RWPE2 (cell line): Measurements from ENCODE around the gene CACNA2D3.

Source experiments
- ATAC-seq: fragments of 200-7000 bp; cut with Tn5 transposase; 3 replicates; pipeline ENCODE4 v1.9.1; 2021; ENCODE audit warnings: low read depth
- DNase-seq: peaks from one replicate; pipeline ENCODE4 v3.0.0-alpha.2; 2020; ENCODE audit warnings: low spot score
- H3K27ac ChIP-seq: fragments of 450-650 bp; 2 replicates; pipeline ENCODE4 v1.5.1; 2017; ENCODE audit warnings: mild to moderate bottlenecking; ENCODE audit not compliant: poor library complexity, severe bottlenecking
- H3K27me3 ChIP-seq: fragments of 250-450 bp; sonication (Bioruptor Pico); 2 replicates; pipeline ENCODE4 v1.5.1; 2021; ENCODE audit warnings: mild to moderate bottlenecking, moderate library complexity; ENCODE audit not compliant: insufficient read depth, poor library complexity, severe bottlenecking
- H3K36me3 ChIP-seq: fragments of 250-450 bp; sonication (Bioruptor Pico); 2 replicates; pipeline ENCODE4 v1.5.1; 2020; ENCODE audit warnings: low read depth, mild to moderate bottlenecking, moderate library complexity
- H3K4me1 ChIP-seq: fragments of 250-450 bp; sonication (Bioruptor Pico); 2 replicates; pipeline ENCODE4 v1.5.1; 2021; ENCODE audit warnings: mild to moderate bottlenecking, moderate library complexity; ENCODE audit not compliant: insufficient read depth, poor library complexity, severe bottlenecking
- H3K4me3 ChIP-seq: fragments of 250-450 bp; sonication (Bioruptor Pico); 2 replicates; pipeline ENCODE4 v1.5.1; 2021; ENCODE audit warnings: mild to moderate bottlenecking, moderate library complexity; ENCODE audit not compliant: severe bottlenecking
- H3K9me3 ChIP-seq: fragments of 250-450 bp; sonication (Bioruptor Pico); 2 replicates; pipeline ENCODE4 v1.5.1; 2021; ENCODE audit warnings: mild to moderate bottlenecking, moderate library complexity; ENCODE audit not compliant: severe bottlenecking
- TF ChIP-seq, protein P1 (sequence below): fragments of 450-650 bp; IDR thresholded peaks from one replicate; pipeline ENCODE4 v1.5.1; 2017; ENCODE audit warnings: mild to moderate bottlenecking, moderate library complexity; ENCODE audit not compliant: poor library complexity, severe bottlenecking

Gene CACNA2D3

DNA sequence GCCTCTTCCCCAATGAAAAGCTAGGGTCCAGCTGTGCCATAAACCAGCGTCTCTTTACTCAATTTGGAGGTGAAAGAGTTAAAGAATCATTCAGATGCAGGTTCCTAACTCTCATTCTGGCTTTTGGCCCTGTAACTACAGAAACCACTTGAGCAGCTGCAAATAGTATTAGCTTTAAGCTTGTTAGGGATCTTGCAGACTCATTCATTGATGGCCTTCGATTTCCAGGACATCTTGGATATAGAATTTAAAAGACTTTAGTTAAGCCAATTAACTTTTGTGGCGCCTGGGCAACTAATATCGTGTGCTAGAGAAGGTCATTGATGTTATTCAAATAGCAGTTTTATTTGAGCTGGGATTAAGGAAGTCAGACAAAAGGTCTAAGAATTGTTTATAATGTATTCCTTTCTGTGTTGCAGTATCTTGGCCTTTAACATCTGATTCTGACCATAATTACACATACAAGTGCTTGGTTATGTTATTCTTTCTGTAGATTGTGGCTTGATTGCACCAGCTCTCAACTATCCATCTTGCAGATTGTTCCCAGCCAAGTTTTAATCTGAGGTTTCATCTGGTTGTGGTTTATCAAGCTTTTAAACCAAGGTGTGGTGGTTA lies 185.3 kb downstream of the CACNA2D3 start:
- Histone ChIP-seq H3K27me3 (no peaks in the 10 kb centered on the region), H3K4me3 (no peak overlapping the region), H3K36me3 (no peaks in the 10 kb centered on the region), H3K27ac (no peak overlapping the region), H3K9me3 (no peaks in the 10 kb centered on the region), H3K4me1 (no peaks in the 10 kb centered on the region)
- no peak for ATAC-seq
- DNase-seq: no peak
- TF ChIP-seq, protein P1, sequence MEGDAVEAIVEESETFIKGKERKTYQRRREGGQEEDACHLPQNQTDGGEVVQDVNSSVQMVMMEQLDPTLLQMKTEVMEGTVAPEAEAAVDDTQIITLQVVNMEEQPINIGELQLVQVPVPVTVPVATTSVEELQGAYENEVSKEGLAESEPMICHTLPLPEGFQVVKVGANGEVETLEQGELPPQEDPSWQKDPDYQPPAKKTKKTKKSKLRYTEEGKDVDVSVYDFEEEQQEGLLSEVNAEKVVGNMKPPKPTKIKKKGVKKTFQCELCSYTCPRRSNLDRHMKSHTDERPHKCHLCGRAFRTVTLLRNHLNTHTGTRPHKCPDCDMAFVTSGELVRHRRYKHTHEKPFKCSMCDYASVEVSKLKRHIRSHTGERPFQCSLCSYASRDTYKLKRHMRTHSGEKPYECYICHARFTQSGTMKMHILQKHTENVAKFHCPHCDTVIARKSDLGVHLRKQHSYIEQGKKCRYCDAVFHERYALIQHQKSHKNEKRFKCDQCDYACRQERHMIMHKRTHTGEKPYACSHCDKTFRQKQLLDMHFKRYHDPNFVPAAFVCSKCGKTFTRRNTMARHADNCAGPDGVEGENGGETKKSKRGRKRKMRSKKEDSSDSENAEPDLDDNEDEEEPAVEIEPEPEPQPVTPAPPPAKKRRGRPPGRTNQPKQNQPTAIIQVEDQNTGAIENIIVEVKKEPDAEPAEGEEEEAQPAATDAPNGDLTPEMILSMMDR: no peak

DNA sequence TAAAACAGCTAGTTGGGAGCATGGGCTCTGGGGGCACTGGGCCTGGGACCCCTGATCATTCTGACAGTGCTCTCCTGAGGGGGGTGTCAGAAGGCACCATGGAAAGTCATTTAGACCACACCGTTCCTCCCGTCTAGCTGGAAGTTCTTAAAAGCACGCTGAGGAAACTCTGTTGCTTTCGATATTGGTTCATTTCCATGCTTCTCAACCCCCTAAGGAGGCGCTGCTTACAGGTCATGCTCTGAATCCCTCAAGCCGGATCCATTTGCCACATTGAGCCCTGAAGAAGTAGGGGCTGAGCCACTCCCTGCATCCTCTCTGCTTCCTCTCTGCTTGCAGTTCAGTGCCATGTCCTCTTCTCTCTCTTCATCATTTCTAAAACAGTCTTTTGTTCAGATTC lies 187.2 kb downstream of the CACNA2D3 start:
- Histone ChIP-seq H3K36me3 (no peaks in the 10 kb centered on the region), H3K4me3 (no peak overlapping the region), H3K4me1 (no peaks in the 10 kb centered on the region), H3K27me3 (no peaks in the 10 kb centered on the region), H3K9me3 (no peaks in the 10 kb centered on the region), H3K27ac (no peak overlapping the region)
- TF ChIP-seq, protein P1: no peak
- no peak for ATAC-seq
- no peak for DNase-seq

DNA sequence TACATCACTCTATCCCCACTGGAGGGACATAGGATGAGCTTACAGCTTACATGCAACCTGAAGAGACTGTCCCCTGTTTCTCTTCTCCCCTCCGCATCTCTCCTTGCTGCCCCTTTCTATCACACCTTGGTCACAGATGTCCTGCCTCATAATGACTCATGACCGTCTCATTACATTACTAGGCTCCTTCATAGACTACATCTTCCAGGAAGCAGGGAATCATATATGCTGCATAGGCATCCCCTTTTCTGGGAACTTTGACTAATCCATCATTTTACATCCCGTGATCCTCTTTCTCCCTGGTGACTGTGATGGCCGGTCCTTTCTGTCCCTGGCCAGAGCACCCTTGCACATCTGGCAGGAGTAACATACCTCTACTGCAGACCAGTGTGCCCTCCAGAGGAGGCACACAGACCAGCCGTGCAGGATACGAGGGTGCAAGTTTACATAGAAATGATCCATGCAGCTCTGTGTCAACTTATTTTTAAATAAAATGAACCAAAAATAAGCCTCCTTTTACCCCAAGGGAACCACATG lies 188.9 kb downstream of the CACNA2D3 start:
- Histone ChIP-seq H3K4me1 (no peaks in the 10 kb centered on the region), H3K4me3 (no peak overlapping the region), H3K36me3 (no peaks in the 10 kb centered on the region), H3K9me3 (no peaks in the 10 kb centered on the region), H3K27ac (no peak overlapping the region), H3K27me3 (no peaks in the 10 kb centered on the region)
- ATAC-seq (no peak), DNase-seq (no peak)
- TF ChIP-seq, protein P1: no peak

DNA sequence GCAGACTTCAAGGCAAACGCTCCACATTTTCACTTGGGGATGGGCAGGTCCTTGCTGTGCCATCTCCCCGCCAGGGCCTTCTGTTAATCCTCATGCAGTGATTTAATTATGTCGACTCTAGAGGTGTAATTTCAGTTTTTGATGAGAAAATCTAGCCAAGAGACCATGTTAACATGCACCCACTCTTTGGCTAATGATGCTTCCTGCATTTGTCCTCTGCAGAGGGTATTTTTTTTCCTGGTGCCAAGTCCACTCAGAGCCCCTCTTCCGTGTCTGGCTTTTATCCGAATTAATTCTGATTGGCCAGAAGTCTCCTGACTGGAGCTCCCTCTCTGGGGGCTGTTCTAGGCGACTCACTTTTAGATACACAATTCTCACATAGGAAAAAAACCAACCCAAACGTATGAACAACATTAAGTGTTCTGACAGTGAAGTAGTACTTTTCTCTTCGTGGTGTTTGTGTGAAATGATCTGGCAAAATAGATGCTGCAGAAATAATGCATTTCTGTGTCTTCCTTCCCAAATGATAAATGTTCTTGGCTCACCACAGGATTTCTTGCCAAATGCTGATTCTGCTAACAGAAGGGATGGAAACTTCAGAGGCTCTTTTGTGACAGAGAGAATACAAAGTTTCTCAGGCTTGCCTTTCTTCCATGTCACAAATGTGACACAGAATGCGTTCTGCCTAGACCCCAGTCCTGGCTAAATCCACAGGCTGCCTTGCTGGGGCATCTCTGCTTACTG lies 190.0 kb downstream of the CACNA2D3 start:
- no peak for DNase-seq
- no peaks in the 10 kb centered on the region for H3K36me3 ChIP-seq
- no peak overlapping the region for H3K4me3 ChIP-seq
- TF ChIP-seq, protein P1: no peak
- no peaks in the 10 kb centered on the region for H3K9me3 ChIP-seq
- no peaks in the 10 kb centered on the region for H3K4me1 ChIP-seq
- no peak for ATAC-seq
- H3K27me3 ChIP-seq: no peaks in the 10 kb centered on the region
- no peak overlapping the region for H3K27ac ChIP-seq

DNA sequence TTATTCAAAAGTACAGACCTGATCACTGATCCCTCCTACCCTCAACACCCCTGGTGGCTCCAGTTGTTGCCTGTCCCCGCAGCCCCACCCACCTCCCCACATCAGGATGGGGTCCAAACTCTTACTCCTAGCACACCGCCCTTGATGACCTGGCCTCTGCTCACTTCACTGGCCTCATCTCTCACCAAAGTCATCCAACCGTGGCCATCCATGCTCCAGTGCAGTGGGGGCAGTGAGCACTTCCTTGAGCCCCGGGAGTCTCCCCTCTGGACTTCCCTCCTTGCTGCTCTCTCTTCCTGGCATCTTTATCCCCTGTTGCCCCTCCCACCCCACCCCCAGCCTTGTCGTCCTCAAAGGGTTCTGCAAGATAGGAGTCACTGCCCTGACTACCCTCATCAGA lies 191.1 kb downstream of the CACNA2D3 start:
- TF ChIP-seq, protein P1: no peak
- DNase-seq: no peak
- ATAC-seq: no peak

More for the DNA sequence above, 191.1 kb downstream of the CACNA2D3 start:
- no peaks in the 10 kb centered on the region for H3K27me3 ChIP-seq
- no peak overlapping the region for H3K4me3 ChIP-seq
- H3K27ac ChIP-seq: no peak overlapping the region
- no peaks in the 10 kb centered on the region for H3K4me1 ChIP-seq
- H3K36me3 ChIP-seq: no peaks in the 10 kb centered on the region
- no peaks in the 10 kb centered on the region for H3K9me3 ChIP-seq
